Middle frontal gyrus (tissue), 1 donor: ENCODE data around the gene KIF26A.
"Not testable (repeated sequence)": the region's sequence is repeated elsewhere in the genome, so short reads cannot be mapped to it uniquely, and the experiment has no call there.

ENCODE experiments used
- DNase-seq: peaks from one replicate; pipeline ENCODE4 v3.0.0-alpha.2; 2015; ENCODE audit warnings: low spot score; ENCODE audit errors: extremely low spot score

Gene KIF26A

DNA sequence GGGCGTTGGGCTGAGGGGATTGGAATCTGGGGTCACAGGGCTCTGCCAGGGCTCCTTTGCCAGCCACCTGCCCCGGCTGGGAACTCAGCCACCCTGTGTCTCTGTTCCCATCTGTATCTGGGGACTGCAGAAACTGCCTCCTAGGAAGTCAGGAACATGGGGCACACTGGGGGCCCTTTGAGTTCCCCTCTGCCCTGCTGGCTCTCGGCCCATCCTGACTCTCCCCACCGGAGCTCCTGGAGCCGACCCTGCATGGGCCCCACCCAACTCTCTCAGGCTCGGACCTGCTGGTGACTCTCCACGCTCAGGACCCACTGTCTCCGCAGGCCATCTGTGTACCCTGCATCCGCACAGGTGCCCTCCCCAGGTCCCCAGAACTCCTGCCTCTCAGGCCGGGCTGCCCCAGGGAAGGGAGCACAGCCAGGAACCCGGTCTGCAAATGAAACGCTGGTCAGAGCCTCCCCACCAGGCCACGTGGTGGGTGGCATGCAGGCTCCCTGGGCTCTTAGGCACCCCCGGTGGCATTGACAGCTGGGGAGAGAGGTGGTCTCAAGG, 82.8 kb downstream of the KIF26A start:
- no peak for DNase-seq

DNA sequence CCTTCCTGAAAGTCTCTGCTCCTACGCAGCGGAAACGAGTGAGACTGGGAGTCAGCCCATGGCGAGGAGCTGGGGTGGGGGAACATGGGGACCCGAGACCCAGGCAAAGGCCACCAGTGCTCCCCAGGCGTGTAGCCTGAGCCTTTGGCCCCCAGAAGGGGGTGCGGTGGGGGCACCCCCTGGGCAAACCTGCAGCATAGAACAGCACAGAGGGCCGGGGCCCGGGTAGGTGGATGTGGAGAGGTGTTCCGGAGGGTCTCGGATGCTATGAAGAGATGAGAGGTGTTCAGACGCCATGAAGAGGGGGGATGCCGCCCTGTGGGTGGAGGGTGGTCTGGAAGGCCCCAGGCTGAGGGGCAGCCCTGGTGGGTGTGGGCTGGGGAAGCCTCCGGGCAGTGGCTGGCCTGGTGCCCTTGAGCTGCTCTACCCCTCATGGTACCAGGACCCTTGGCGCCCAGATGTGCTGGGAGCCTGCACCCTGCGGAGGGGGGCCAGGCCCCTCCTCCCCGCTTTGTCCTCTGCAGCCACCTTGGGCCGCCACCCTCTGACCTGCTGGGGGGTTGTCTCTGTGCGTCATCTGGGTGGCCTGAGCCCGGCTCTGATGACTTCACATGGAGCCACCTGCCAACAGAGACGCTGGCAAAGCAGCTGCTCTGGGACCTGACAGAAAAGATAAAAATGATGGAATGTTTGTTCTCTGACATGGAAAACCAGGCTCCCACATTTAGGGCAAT, 83.4 kb downstream of the KIF26A start:
- DNase-seq, result no peak

DNA sequence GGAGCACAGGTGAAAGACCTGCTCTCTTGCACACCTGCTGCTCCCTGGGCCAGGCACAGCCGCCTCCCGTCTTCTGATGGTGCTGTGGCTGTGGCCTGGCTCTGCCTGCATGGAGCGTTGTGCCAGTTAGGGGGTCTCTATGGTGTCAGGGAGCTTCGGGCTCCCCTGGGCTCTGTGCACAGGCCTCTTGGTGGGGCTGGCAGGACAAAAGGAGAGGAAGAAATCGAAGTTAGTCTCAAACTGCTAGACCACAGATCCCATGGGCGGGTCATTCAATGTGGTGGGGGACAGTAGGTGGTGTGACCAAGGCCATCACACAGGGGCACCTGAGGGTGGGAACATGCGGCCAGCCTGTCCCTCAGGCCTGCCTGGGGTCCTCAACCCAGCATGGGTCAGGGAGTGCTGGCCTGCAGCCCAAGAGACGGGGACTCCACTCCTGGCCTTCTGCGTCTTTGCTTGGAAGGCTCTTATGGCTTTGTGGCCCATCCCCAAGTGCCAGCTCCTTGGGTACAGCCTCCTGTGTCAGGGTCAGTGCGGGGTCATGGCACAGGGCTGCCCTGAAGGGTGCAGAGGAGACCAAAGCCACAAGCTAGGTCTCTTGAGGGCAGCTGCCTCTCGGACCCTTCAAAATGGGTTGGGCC, 84.1 kb downstream of the KIF26A start:
- no peak for DNase-seq

DNA sequence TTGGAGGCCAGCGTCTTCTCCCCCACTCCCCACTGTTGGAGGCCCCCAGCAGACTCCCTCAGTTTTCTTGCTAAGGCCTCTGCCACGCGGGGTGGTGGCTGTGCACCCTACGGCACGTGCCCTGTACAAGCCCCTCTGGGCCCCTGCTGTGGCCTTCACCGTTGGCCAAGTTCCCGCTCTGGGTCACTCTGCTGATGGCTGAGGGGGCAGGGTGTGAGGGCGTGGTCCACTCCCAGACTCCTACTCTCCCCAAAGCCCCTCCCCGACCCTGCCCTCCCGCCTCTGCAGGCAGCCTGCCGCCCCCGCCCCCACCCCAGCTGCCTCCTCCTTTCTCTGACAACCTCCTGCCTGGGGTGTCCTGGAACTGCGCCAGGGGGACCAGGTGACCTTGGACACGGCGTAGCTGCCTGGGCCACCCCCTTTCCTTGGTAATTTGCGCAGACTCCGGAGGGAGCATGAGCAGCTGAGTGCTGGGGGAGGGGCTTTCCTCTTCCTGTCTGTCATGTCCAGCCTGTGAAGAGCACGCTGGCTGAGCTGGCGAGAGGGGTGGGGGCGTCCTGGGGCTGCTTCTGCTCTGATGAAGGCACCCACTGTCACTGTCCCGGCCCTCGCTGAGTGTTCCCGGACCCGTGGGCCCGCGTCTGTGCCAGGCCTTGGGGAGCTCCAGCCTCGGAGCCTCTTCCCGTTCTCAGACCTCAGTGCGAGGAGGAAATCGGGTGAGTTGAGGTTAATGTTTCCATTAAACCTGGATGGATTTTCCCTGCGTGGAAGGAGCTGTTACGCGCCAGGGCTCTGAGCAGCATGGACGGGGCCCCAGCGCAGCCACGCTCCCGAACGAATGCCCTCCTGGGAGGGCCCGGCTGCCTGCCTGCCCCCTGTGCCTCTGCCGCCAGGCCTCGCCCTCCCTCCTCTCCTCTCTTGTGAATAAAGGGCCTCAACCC, 85.0 kb downstream of the KIF26A start:
- no peak for DNase-seq

DNA sequence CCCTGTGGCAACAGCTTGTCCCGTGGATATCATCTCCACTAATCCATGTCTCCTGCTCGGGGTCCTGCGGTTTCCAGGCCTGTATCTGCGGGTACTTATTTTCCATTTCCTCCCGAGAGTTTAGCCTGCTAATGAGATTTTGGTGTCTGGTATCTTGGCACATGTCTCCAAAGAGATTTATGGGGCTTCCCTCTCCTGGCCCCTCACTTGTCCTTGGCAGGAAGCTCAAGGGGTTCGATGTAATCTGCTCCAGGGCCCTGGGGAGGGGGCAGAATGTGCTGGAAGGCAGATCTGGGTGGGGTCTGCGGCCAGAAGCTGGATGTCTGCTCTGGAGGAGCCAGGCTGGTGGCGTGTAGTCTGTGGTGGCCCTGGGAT, 85.7 kb downstream of the KIF26A start:
- no peak for DNase-seq

DNA sequence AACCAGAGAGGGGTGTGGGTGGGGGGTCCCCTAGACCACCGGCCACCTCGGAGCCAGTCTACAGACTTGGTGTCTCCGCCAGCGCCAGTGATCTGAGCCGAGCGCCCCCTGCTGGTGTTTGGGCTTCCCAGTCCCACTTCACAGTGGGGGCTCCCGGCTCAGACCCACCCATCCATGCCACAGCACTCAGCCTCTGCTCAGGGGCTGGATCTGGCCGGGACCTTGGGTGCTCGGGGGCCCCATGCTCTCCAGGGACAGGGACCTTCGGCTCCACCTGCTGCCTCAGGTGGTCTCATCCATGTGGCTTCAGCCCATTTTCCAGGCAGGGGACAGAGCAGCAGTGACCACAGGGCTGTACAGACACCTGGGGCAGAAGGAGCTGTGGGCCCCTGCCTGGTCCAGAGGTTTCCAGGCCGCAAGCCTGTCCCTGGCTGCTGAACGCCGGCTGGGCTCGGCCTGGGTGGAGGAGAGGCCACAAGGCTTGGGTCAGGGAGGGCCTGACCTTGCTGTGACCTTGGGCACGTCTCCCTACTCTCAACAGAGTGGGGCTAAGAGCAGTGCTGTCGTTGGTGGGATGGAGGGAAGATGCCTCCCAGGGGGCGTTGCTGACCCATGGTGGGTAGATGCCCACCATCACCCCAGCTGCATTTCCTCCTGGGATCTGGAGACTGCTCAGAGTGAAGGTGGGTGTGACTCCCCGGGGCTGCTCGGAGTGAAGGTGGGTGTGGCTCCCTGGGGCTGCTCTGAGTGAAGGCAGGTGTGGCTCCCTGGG, 86.3 kb downstream of the KIF26A start:
- DNase-seq, result no peak

DNA sequence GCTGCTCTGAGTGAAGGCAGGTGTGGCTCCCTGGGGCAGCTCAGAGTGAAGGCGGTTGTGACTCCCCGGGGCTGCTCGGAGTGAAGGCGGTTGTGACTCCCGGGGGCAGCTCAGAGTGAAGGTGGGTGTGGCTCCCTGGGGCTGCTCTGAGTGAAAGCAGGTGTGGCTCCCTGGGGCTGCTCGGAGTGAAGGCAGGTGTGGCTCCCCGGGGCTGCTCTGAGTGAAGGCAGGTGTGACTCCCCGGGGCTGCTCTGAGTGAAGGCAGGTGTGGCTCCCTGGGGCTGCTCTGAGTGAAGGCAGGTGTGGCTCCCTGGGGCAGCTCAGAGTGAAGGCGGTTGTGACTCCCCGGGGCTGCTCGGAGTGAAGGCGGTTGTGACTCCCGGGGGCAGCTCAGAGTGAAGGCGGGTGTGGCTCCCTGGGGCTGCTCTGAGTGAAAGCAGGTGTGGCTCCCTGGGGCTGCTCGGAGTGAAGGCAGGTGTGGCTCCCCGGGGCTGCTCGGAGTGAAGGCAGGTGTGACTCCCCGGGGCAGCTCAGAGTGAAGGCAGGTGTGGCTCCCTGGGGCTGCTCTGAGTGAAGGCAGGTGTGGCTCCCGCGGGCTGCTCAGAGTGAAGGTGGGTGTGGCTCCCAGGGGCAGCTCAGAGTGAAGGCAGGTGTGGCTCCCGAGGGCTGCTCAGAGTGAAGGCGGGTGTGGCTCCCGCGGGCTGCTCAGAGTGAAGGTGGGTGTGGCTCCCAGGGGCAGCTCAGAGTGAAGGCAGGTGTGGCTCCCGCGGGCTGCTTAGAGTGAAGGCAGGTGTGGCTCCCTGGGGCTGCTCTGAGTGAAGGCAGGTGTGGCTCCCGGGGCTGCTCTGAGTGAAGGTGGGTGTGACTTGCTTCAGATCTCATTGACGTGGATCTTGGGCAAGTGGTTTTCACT, 87.1 kb downstream of the KIF26A start:
- DNase-seq, result not testable (repeated sequence)

DNA sequence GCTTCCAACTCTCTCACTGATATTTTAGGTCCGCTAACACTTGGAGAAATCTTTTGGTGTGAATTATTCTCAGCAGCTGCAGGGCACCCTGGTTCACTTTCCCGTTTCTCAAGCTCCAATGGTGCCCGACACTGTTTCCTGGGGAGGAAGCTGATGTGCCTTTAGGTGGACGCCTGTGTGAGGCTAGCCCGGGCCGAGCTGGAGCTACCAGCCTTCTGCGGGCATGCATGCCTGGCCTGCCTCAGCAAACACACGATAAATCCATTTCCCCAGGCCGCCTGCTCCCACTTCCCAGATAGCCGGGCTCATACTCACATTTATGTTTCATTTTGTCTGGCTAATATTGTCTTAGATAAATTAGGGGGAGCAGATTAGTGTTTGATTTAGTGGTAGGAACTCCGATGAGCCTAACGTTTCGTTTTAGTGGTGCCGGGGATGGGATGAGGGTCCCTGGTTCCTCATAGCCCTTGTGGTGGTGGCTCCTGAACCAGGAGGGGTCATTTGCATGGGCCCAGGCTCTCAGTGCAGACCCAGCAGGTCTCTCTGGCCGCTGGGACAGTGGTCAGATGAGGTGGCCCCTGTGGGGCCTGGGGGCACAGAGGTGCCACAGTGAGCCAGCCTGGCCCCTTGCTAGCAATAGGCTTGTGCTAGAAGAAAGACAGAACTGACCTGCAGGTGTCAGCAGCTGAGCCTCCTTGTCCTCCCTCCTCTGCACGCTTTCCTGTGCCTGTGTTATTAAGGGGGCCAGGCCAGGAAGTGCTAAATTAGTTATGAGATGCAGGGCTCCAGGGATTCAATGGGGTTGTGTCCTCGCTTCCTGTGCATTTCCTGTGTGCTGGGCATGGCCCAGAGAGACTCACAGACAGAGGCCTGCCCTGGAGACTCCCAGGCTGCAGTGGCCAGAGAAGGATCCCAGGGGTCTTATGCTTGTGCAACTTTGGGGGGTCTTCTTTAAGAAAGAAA, 88.3 kb downstream of the KIF26A start:
- no peak for DNase-seq

DNA sequence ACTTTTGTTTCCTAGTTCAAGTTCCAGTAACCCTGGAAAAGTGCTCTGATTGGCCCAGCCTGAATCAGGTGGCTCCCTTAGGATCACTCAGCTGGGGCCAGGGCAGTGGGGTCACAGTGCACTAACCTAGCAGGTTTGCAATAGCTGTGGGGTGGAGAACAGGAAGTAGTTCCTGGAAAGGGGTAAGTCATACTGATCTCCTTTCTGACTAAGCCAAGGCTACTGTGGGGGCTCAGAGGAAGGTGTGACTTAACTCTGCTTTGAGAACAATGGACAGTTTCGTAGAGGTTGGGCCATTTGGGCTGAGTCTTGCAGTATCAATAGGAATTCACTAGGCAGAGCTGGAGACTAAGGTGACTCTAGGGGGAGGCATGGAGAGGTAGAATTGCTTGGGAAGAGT, 89.4 kb downstream of the KIF26A start:
- DNase-seq, result no peak

DNA sequence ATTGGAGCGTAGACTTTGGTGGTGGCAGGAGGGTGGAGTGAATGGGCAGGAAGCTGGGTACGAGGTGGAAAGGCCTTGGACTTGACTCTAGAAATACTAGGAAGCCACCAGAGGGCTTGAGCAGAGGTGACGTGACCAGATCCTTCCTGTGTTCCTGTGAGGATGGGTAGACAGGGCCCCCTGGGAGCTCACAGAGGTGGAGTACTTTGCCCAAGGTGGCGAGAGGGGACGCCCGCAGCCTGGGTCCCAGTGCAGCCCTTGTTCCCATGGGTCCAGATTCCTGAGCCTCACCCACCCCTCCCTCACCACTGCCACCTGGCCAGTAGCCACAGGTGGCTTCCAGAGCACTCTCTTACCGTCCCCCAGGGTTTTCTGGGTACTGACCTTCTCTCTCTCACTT, 89.8 kb downstream of the KIF26A start:
- DNase-seq, result no peak

DNA sequence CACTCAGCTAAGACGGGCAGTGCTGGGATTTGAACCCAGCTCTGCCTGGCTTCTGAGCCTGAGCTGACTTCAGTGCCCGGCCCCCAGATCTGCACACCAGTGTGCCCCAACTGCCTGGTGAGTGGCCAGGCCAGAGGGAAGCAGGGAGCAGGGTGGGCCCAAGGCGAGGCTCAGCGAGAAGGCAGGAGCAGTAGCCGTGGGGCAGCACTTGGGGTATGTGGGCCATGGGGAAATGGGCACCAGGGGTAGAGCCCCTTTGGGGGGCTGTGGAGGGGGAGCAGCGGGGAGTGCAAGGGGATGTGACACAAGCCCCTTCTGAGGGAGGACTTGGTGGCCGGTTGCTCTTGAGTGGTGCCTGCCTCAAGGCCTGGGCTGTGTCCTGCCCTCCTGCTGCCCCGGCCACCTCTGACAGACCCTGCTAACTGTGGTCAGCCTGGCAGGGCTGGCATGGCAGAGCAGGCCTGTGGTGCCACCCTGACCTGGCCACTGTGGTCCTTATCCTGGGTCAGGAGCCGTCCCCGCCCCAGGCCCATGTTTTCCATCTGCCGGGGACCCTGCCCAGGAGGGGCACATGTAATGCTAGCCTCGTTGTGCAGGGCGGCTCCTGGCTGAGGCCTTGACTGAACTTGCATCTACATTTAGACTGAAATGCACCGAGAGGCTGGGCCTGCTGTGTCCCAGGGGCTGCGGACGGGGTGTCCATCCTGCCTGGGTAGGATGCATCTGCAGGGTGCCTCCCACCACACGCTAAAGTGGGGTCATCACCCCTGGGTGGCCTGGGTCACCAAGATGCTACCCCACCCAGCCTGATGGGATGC, 90.5 kb downstream of the KIF26A start:
- DNase-seq, result no peak

DNA sequence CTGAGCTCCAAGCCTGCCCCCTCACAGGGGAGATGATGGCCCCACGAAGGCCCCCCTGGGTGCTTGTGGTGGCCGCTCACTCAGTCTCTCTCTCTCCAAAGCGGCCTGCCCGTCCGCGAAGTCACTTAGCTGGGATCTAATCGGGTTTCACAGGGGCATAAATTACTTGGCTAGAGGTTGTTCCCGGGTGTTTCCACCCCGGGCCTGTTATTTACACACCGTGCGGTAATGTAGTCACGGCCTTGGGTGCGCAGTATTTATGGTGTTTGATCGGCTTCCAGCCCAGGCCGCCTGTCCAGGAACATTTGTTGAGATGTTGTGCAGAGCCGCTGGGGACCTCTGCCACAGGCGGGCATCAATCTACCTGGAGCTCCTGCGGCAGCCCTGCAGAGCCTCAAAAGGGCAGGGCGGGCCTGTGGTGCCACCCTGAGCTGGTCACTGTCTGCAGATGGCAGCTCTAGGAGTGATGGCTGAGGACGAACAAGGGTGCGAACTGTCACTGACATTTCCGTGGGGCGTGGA, 91.2 kb downstream of the KIF26A start:
- DNase-seq, result no peak

DNA sequence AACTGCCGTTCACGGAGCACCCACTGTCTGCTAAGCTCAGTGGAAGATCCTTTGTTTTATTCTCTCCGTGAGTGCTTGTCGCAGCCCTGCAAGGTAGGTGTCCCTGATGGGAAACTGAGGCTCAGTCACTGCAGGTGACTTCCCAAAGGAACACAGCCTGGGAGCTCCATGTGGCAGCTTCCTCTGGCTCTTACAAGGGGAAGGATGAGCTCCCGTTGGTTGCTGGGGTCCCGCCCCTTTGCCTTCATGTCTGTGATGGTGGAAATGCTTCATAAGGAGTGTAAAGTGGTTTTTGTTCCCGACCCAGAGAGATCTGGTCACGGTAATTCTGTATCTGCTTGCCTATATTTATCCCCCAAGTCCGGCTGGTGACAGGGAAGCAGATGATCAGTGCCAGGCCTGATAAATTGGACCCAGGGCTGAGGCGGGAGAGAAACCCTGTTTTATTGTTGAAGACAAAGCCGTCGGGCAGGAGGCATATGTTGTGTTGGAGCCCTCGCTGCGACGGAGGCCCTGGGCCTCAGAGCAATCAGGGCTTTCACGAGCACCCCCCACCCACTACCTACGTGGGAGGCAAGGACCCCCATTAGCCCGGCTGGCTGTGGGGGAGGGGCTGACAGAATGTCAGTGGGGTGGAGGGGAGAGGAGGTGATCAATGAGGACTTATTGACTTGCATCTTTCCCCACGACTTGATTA, 91.9 kb downstream of the KIF26A start:
- no peak for DNase-seq
